BE2C (cell line): ENCODE measurements around the gene KCNMA1.

Experiments used
- DNase-seq: peaks from one replicate; pipeline ENCODE4 v3.0.0-alpha.2; 2020
- H3K27me3 ChIP-seq: fragments of 250-450 bp; sonication (Bioruptor Pico); 2 replicates; pipeline ENCODE4 v1.5.1; 2020; ENCODE audit warnings: mild to moderate bottlenecking
- H3K36me3 ChIP-seq: fragments of 250-450 bp; sonication (Bioruptor Pico); 2 replicates; pipeline ENCODE4 v1.5.1; 2020; ENCODE audit warnings: mild to moderate bottlenecking
- H3K4me1 ChIP-seq: fragments of 250-450 bp; sonication (Bioruptor Pico); 2 replicates; pipeline ENCODE4 v1.5.1; 2020
- H3K4me3 ChIP-seq: 2 replicates; pipeline ENCODE4 v1.5.1; 2011; ENCODE audit warnings: low read depth, low read length
- H3K9me3 ChIP-seq: fragments of 250-450 bp; sonication (Bioruptor Pico); 2 replicates; pipeline ENCODE4 v1.5.1; 2020
- TF ChIP-seq, protein P1 (sequence below): IDR thresholded peaks from 2 replicates; pipeline ENCODE4 v1.5.1; 2012; ENCODE audit warnings: mild to moderate bottlenecking, low read depth, low read length

The KCNMA1 gene

DNA sequence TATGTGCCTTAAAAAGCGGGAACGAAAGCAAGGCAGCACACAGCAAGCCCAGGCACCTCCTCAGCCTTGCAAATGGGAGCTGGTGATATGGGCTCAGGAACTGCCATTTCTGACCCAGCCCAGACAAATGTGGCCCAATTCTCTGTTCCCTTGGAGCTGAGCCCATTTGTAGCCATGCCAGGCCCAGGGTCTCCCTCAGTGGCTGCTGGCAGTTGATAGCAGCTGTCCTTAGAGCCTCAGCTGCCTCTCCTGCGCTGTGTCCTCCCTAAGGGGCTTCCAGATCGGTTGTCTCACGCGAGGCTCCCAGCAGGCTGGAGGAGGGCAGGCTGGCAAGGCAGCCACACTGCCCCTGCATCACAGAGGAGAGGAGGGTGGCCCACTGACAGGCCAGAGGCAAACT, 275.8 kb downstream of the KCNMA1 start:
- Histone ChIP-seq H3K4me1 (0 out of 2 replicates have a peak, but pooled peaks cover 2% of the 10 kb centered on the region), H3K27me3 (no peaks in the 10 kb centered on the region), H3K4me3 (no peak overlapping the region), H3K36me3 (no peaks in the 10 kb centered on the region), H3K9me3 (no peaks in the 10 kb centered on the region)
- TF ChIP-seq, protein P1, sequence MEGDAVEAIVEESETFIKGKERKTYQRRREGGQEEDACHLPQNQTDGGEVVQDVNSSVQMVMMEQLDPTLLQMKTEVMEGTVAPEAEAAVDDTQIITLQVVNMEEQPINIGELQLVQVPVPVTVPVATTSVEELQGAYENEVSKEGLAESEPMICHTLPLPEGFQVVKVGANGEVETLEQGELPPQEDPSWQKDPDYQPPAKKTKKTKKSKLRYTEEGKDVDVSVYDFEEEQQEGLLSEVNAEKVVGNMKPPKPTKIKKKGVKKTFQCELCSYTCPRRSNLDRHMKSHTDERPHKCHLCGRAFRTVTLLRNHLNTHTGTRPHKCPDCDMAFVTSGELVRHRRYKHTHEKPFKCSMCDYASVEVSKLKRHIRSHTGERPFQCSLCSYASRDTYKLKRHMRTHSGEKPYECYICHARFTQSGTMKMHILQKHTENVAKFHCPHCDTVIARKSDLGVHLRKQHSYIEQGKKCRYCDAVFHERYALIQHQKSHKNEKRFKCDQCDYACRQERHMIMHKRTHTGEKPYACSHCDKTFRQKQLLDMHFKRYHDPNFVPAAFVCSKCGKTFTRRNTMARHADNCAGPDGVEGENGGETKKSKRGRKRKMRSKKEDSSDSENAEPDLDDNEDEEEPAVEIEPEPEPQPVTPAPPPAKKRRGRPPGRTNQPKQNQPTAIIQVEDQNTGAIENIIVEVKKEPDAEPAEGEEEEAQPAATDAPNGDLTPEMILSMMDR = no peak
- DNase-seq = no peak

DNA sequence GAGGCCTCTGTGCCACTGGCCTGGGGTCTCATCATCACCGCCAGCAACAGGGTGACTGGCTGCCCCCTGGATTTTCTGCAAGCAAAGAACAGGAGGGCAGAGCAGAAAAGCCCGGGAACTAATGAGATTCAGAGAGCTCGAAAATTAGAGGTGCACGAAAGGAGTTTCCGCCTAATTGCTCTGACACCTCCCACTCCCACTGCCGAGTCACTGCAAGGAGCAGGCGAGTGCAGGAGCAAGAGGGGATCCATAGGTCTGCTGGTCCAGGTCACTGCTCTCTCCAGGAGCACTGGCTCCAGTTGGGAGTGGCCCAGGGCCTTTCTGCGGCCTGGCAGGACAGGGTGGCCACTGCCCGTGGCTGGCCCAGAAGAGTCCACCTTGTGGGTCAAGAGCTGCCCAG, 276.2 kb downstream of the KCNMA1 start:
- H3K36me3 ChIP-seq = no peaks in the 10 kb centered on the region
- no peaks in the 10 kb centered on the region for H3K27me3 ChIP-seq
- no peak for DNase-seq
- H3K4me1 ChIP-seq = 0 out of 2 replicates have a peak, but pooled peaks cover 2% of the 10 kb centered on the region
- TF ChIP-seq, protein P1 = no peak
- H3K9me3 ChIP-seq = no peaks in the 10 kb centered on the region
- no peak overlapping the region for H3K4me3 ChIP-seq

DNA sequence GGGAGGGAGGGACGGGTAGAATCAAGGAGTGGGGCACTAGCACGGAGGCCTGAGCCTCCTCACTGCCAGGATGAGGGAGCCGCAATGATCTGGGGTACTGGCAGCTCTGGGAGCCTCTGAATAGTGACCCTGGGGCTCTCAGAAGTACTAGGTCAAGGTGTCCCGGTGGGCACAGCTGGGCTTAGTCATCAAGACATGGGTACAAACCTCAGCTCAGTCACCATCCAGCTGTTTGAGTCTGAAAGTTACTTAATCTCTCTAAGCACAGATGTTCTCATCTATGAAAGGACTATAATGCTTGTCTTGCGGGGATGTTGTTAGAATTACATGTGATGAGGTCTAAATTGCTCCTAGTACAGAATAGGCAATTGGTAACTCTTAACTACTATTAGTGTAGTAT, 276.8 kb downstream of the KCNMA1 start:
- Histone ChIP-seq H3K36me3 (no peaks in the 10 kb centered on the region), H3K9me3 (no peaks in the 10 kb centered on the region), H3K27me3 (no peaks in the 10 kb centered on the region), H3K4me3 (no peak overlapping the region), H3K4me1 (0 out of 2 replicates have a peak, but pooled peaks cover 2% of the 10 kb centered on the region)
- TF ChIP-seq, protein P1 = no peak
- no peak for DNase-seq

DNA sequence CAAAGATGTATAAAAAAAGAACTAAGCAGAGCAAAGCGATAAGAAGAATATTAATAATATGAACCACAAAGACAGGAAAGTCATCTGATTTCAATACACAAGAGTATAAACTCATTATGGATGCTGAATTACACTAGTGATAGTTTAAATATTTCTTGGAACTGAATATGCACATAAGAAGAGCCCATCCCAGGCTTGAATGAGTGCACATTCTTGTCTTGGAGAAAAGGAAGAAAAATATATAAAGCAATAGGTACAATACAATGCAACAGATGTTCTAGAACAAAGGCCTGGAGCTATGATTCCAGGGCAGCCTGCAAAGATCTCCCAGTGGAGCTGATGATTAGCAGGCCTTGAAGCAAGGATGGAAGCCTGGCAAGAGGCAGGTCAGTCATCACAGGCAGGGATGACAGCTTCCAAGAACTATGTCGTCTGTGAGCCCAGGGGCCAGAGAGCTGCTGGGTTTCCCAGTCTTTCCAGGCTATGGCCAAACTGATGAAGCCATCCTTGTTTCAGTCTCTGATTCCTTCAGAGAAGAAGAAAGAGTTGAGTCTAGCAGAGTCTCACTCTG, 277.6 kb downstream of the KCNMA1 start:
- DNase-seq = peak; percentile 19
- no peaks in the 10 kb centered on the region for H3K36me3 ChIP-seq
- H3K4me3 ChIP-seq = no peak overlapping the region
- H3K9me3 ChIP-seq = no peaks in the 10 kb centered on the region
- H3K27me3 ChIP-seq = no peaks in the 10 kb centered on the region
- TF ChIP-seq, protein P1 = no peak
- H3K4me1 ChIP-seq = 0 out of 2 replicates have a peak, but pooled peaks cover 2% of the 10 kb centered on the region

DNA sequence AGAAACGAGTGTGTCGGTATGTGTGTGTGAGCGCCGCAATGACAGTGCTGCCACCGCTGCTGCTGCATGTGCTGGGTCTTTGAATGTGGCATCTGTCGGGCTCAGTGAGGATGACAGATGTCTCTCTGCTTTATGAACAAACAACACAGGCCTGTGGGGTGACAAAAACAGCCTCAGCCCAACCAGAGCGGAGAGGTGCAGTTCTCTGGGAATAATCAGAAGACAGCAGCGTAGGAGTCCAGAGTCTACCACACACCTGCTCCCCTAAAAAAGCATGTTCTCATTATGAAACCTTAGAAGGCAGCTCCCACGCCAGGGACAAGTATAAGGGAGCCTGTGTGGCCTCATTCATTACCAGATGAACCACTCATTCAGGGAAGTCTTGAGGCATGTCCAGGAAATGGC, 278.3 kb downstream of the KCNMA1 start:
- no peak for DNase-seq
- no peaks in the 10 kb centered on the region for H3K36me3 ChIP-seq
- no peak overlapping the region for H3K4me3 ChIP-seq
- H3K9me3 ChIP-seq = no peaks in the 10 kb centered on the region
- 0 out of 2 replicates have a peak, but pooled peaks cover 2% of the 10 kb centered on the region for H3K4me1 ChIP-seq
- TF ChIP-seq, protein P1 = no peak
- no peaks in the 10 kb centered on the region for H3K27me3 ChIP-seq

DNA sequence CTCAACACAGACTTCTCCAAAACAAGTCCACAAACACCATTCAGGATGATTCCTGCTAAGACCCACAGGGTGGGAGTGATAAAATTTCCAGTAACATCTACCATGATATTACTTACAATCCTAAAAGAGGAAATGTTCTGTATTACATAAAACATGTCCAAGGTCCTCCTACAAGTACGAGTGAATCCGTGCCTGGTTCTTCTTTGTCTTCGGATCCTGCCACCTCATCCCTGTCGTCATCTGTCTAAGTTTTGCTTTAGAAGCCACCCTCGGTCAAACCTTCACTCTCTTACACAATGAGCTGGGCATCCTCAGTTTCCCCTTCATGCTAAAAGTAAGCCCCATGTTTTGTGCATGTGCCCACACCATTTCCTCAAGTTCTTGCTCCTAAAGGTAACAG, 279.0 kb downstream of the KCNMA1 start:
- Histone ChIP-seq H3K9me3 (no peaks in the 10 kb centered on the region), H3K27me3 (no peaks in the 10 kb centered on the region), H3K36me3 (no peaks in the 10 kb centered on the region), H3K4me1 (0 out of 2 replicates have a peak, but pooled peaks cover 2% of the 10 kb centered on the region), H3K4me3 (no peak overlapping the region)
- TF ChIP-seq, protein P1 = no peak
- no peak for DNase-seq
